SHP77 (cell line): ENCODE data around the gene KCNE3.

ENCODE experiments used
- DNase-seq, 2 experiments: peaks; one replicate each; lab custom pipeline; 2025; lab: John Stamatoyannopoulos, UW

Gene KCNE3

DNA sequence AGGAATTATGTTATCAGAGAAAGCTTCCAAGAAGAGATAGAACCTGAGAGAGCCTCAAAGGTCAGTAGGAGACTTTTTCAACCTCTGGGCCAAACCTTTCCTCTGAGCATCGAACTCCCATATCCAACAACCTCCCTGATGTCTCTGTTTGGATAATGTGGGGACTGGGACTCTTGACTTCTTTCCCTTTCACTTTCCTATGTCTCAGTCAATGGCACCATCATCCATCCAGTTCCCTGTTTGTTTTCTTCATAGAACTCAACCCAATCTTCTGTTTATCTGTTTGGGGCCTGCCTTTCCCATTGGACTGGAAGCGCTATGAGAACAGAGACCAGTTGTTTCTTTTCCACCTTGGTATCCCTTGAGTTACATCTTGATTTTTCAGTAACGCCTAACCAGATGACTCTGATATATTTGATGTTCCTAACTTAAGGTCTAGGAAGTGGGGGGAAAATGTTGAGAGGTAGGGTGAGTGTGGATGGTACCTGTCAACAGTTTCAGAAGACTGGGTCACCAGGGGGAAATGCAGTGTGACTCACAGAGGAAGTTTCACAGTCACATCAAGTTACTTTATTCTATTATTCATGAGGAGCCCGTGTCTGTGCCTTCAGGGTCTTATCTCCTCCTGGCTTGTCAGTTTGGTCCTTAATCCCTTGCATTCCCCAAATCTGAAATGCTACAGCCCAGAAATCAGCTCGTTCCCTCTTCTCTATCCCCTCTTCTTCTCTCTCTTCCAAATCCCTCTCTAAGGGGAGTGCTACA is 4.5 kb upstream of the KCNE3 start:
- DNase-seq = no peak

GRCh38 chr11:74471037-74471436 is 3.7 kb upstream of the KCNE3 start:
- DNase-seq = no peak

DNA sequence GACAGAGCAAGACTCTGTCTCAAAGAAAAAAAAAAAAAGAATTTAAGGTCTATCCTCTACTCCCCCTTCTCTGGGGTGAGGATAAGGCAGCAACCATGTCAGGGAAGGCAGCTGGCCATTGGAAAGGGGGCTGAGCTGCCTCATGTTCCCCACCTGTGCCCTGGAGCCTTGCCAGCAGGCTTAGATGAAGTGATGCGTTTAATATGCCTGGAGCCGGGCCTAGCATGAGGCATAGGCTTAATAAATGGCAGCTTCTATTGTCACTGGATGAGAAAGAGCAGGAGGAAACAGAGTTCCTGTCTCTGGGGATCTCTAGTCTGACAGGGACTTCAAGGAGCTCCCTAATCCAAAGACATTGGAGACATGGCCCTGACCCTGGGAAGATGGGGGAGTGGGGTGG is 3.2 kb upstream of the KCNE3 start:
- DNase-seq = peak; percentile 7 to 14

GRCh38 chr11:74468936-74469335 is 1.6 kb upstream of the KCNE3 start:
- no peak for DNase-seq

DNA sequence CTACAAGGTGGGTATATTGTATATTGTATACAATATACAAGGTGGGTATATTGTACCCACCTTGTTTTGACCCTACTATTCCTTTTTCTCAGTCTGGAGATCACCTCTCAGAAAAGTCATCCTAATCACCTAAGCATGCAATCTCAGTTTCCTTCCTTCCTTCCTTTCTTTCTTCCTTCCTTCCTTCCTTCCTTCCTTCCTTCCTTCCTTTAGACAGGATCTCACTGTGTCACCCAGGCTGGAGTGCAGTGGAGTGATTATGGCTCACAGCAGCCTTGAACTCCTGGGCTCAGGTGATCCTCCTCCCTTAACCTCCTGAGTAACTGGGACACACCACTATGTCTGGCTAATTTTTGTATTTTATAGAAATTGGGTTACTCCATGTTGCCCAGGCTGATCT is 1.2 kb upstream of the KCNE3 start:
- no peak for DNase-seq

- DNase-seq = no peak
Observed at GRCh38 chr11:74468058-74468457, 709 bp upstream of the KCNE3 start.

DNA sequence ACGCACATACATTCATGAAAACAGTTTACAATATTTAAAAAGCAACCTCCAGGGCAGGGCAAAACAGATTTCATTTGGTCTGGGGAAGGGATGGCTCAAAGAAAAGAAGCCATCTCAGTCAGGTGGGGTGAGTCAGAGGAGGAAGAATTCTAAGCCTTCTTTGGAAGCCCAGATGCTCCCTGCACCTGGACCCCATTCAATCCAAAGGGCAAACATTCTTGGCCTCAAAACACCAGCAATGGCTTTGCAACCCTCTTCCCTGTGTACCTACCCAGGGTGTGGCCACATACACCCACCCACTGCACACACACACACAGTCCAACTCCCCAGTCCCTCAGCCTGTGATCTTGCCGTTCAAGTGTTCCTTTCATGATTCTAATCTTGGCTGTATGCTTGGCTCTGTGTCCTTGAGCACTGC is 2.0 kb downstream of the KCNE3 start:
- DNase-seq = no peak

- DNase-seq = no peak
Observed at GRCh38 chr11:74464746-74465145, 2.6 kb downstream of the KCNE3 start.

GRCh38 chr11:74463216-74463615 is 4.1 kb downstream of the KCNE3 start:
- DNase-seq = no peak

- no peak for DNase-seq
Observed at GRCh38 chr11:74462631-74463030, 4.7 kb downstream of the KCNE3 start.

- DNase-seq = no peak
Observed at GRCh38 chr11:74462009-74462408, 5.3 kb downstream of the KCNE3 start.

GRCh38 chr11:74460481-74461154 is 6.7 kb downstream of the KCNE3 start:
- DNase-seq = no peak

DNA sequence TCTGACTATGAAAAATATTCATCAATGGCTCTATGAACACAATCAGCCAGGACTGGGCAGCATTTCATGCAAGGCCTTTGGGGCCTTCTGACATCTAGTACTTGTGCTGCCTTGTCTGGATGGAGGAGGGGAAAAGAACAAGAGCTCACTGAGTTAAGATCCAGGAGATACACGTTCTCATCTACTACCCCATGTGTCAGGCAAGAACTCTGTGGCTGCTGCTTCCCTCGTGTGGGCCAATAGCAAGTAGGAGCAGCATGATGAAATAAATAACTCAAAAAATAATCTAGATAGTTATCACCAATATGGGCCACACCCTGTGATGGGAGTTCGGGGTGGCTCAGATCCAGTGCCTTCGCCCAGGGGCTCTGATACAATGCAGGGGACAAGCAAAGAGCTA is 7.3 kb downstream of the KCNE3 start:
- no peak for DNase-seq

DNA sequence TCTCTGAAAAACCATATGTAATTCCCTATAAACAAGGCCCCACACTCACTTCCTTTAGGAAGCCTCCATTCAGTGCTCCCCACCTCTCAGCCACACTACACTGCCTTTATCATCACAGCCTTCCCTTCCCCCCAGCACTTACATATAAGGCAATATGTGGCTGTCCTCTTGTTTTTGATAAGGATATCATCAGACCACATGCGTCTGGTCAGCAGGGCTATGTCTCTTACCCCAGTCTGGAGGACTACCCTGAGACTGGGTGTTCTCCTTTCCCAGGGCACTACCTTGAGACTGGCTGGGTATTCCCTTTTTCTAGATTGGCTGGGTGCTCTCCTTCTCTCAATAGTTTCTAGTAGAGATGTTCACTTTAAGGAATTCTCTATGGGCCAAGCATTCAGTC is 7.8 kb downstream of the KCNE3 start:
- DNase-seq = no peak

GRCh38 chr11:74457356-74457755 is 10.0 kb downstream of the KCNE3 start:
- no peak for DNase-seq

GRCh38 chr11:74453373-74453975 is 13.9 kb downstream of the KCNE3 start:
- DNase-seq = peak; percentile 80 to 81

GRCh38 chr11:74452366-74452765 is 15.0 kb downstream of the KCNE3 start:
- DNase-seq = no peak

GRCh38 chr11:74450318-74450717 is 17.0 kb downstream of the KCNE3 start:
- no peak for DNase-seq

DNA sequence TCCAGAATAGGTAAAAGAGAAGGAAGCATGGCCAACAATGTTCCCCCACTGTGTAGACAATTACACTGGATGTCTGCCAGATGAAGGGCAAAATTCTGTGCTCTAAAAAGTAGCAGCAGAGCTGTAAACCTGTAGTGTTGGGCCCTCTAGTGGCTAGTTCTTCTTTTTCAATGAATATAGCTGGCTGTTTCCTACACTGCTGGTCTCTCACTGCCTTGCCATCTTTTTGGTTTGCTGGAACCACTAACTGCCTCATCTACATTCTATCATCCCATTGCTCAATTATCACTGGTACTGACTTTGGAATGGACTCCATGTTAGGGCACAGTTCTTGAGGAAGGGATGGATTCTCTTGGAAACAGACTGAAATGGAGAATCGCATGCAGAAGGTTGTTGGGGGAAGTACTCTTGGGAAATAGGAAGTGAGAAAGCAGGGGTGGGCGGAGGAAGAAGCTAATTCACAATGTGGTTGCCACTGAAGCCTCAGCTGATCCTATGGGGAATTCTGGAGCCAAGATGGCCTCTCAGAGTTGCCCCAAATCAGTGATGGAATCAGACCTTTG is 17.9 kb downstream of the KCNE3 start:
- DNase-seq = peak; percentile 91 to 92

DNA sequence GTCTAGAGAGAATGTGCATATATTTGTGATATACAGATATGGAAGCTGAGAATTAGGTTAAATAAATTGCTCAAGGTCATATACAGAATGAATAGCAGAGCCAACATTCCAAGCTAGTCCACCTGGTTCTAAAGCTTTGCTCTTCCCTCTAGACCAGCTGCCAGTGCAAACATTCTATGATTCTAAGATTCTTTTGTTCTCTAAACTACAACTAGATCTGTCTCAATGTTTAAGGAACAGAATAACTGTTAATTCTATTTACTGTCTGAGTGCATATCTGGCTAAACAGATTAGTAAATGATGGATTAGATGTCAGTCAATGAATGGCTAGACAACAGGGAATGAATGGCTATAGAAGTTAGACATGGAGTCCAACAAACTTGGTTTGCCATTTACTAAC is 19.6 kb downstream of the KCNE3 start:
- DNase-seq = no peak

GRCh38 chr11:74446532-74446938 is 20.8 kb downstream of the KCNE3 start:
- DNase-seq = no peak

- DNase-seq = peak; percentile 7 to 30
Observed at GRCh38 chr11:74444173-74444826, 23.0 kb downstream of the KCNE3 start.
